Stimulated activated CD4-positive, alpha-beta T cell treated with anti-CD3 and anti-CD28 coated beads, Interleukin-2, amount 100 ng/mL, for 48 hours (primary cell): ENCODE data around the gene NPC1L1.

Experiments
- DNase-seq, 2 donors: peaks; one replicate each; pipeline ENCODE4 v3.0.0-alpha.2; 2020

NPC1L1 gene

GRCh38 chr7:44497155-44498027 lies 43.7 kb downstream of the NPC1L1 start:
- DNase-seq = no peak

GRCh38 chr7:44496385-44496784 lies 44.7 kb downstream of the NPC1L1 start:
- DNase-seq = no peak

- no peak for DNase-seq
Observed at GRCh38 chr7:44494960-44495359, 46.2 kb downstream of the NPC1L1 start.

GRCh38 chr7:44491229-44491628 lies 49.9 kb downstream of the NPC1L1 start:
- DNase-seq = no peak

GRCh38 chr7:44490351-44491200 lies 50.6 kb downstream of the NPC1L1 start, which contains the start of gene NUDCD3:
TSS of gene NUDCD3 (minus strand) at chr7:44490658. CDS start at chr7:44490600, 58 bp downstream.
- DNase-seq = peak; percentile 69 to 75

GRCh38 chr7:44489955-44490350 lies 51.2 kb downstream of the NPC1L1 start:
- no peak for DNase-seq

GRCh38 chr7:44488955-44489354 lies 52.2 kb downstream of the NPC1L1 start:
- no peak for DNase-seq

GRCh38 chr7:44486693-44487092 lies 54.4 kb downstream of the NPC1L1 start:
- no peak for DNase-seq

GRCh38 chr7:44486001-44486400 lies 55.1 kb downstream of the NPC1L1 start:
- DNase-seq = no peak

- no peak for DNase-seq
Observed at GRCh38 chr7:44484482-44485313, 56.4 kb downstream of the NPC1L1 start.

GRCh38 chr7:44482502-44483485 lies 58.3 kb downstream of the NPC1L1 start:
- no peak for DNase-seq

GRCh38 chr7:44477938-44478337 lies 63.2 kb downstream of the NPC1L1 start:
- DNase-seq = no peak

- peak; percentile 37 to 47 for DNase-seq
Observed at GRCh38 chr7:44477063-44477830, 63.9 kb downstream of the NPC1L1 start.

- no peak for DNase-seq
Observed at GRCh38 chr7:44476313-44476712, 64.8 kb downstream of the NPC1L1 start.

GRCh38 chr7:44473295-44473694 lies 67.8 kb downstream of the NPC1L1 start:
- DNase-seq = no peak

GRCh38 chr7:44472843-44473242 lies 68.3 kb downstream of the NPC1L1 start:
- no peak for DNase-seq

- DNase-seq = no peak
Observed at GRCh38 chr7:44471850-44472249, 69.3 kb downstream of the NPC1L1 start.

GRCh38 chr7:44471436-44471835 lies 69.7 kb downstream of the NPC1L1 start:
- DNase-seq = no peak

- DNase-seq = no peak
Observed at GRCh38 chr7:44470628-44471245, 70.4 kb downstream of the NPC1L1 start.

GRCh38 chr7:44470135-44470479 lies 71.0 kb downstream of the NPC1L1 start:
- DNase-seq = no peak
